Epithelial cell of prostate (primary cell): Measurements from ENCODE around the gene KIF6.
A peak's percentile ranks its signal among the peaks of the same experiment; 100 is the strongest.

Experiments
- DNase-seq: peaks from one replicate; pipeline ENCODE4 v3.0.0-alpha.2; 2011; ENCODE audit warnings: low read depth, low spot score
- H3K27ac ChIP-seq: fragments of 450-650 bp; 2 replicates; pipeline ENCODE4 v1.5.1; 2017; ENCODE audit warnings: mild to moderate bottlenecking

KIF6 gene

GRCh38 chr6:39280247-39280731 lies 444.9 kb downstream of the KIF6 start:
- peak; percentile 52 for DNase-seq

More at GRCh38 chr6:39280247-39280731, 444.9 kb downstream of the KIF6 start:
- no peak overlapping the region for H3K27ac ChIP-seq
